Activated B cell treated with CpG ODN at 0.5 μM for 24 hours (primary cell): ENCODE data around the gene THOC7. TPM values are rescaled to one million over a fixed set of nuclear protein-coding genes. Genes with fewer than 3 reads are reported as not detected.

Experiments used
- ATAC-seq: fragments of 200-7000 bp; cut with Tn5 transposase; one replicate; pipeline ENCODE4 v1.10.0; 2021; ENCODE audit warnings: low read depth, mild to moderate bottlenecking, moderate library complexity
- CTCF ChIA-PET: fragments of 350-600 bp; sonication (Branson Sonifier 250); formaldehyde crosslinking; loops from one replicate; lab custom pipeline; 2021; ENCODE audit warnings: antibody characterized with exemption; lab: Charles Lee
- POLR2A ChIA-PET: fragments of 350-600 bp; sonication (Branson Sonifier 250); formaldehyde crosslinking; loops from one replicate; lab custom pipeline; 2021; ENCODE audit warnings: antibody characterized with exemption; lab: Charles Lee
- DNase-seq: peaks from one replicate; pipeline ENCODE4 v3.0.0; 2022
- H3K27ac Mint-ChIP-seq: one replicate; pipeline ENCODE4 v1.8.0; 2020; ENCODE audit warnings: mixed read lengths
- H3K27me3 Mint-ChIP-seq: one replicate; pipeline ENCODE4 v1.8.0; 2021; ENCODE audit warnings: mixed read lengths
- H3K36me3 Mint-ChIP-seq: one replicate; pipeline ENCODE4 v1.8.0; 2021; ENCODE audit warnings: low read depth, mixed read lengths
- H3K4me1 Mint-ChIP-seq: one replicate; pipeline ENCODE4 v1.8.0; 2021; ENCODE audit warnings: mixed read lengths
- H3K4me3 Mint-ChIP-seq: one replicate; pipeline ENCODE4 v1.8.0; 2020; ENCODE audit warnings: mild to moderate bottlenecking, mixed read lengths
- H3K9me3 Mint-ChIP-seq: one replicate; pipeline ENCODE4 v1.8.0; 2020; ENCODE audit warnings: mixed read lengths
- intact Hi-C: fragments of 100-400 bp; cut with micrococcal nuclease; formaldehyde crosslinking; loops from one replicate; pipeline ENCODE4 v1.15.1; 2024
- total RNA-seq: library from RNA; stranded (reverse); gene quantifications from 2 replicates; pipeline ENCODE4 v1.2.3, GENCODE V29; 2022
- TF ChIP-seq, protein P1 (sequence below): fragments of 200-600 bp; IDR thresholded peaks from one replicate; pipeline ENCODE4 v1.8.0; 2022; ENCODE audit warnings: antibody characterized with exemption, mild to moderate bottlenecking

THOC7 gene
- total RNA-seq: 50.2 and 53.8 TPM in 2 replicates

GRCh38 chr3:63863150-63864007, at the start of gene THOC7, which contains the start of gene ATXN7:
TSS of gene THOC7 (minus strand) at chr3:63863805. CDS start at chr3:63863790, 15 bp downstream.
TSS of gene ATXN7 (plus strand) at chr3:63863867. CDS start at chr3:63912599, 48,732 bp downstream.
- ATAC-seq: peak; percentile 80
- TF ChIP-seq, protein P1, sequence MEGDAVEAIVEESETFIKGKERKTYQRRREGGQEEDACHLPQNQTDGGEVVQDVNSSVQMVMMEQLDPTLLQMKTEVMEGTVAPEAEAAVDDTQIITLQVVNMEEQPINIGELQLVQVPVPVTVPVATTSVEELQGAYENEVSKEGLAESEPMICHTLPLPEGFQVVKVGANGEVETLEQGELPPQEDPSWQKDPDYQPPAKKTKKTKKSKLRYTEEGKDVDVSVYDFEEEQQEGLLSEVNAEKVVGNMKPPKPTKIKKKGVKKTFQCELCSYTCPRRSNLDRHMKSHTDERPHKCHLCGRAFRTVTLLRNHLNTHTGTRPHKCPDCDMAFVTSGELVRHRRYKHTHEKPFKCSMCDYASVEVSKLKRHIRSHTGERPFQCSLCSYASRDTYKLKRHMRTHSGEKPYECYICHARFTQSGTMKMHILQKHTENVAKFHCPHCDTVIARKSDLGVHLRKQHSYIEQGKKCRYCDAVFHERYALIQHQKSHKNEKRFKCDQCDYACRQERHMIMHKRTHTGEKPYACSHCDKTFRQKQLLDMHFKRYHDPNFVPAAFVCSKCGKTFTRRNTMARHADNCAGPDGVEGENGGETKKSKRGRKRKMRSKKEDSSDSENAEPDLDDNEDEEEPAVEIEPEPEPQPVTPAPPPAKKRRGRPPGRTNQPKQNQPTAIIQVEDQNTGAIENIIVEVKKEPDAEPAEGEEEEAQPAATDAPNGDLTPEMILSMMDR: no peak
- H3K4me1 Mint-ChIP-seq: peaks cover 50% of the 10 kb centered on the region
- CTCF ChIA-PET: no interaction called here
- H3K27ac Mint-ChIP-seq: peak within 1 kb of the TSS; percentile 94
- H3K27me3 Mint-ChIP-seq: no peaks in the 10 kb centered on the region
- peak within 1 kb of the TSS; percentile 96 for H3K4me3 Mint-ChIP-seq
- POLR2A ChIA-PET: interaction anchor here (0.6 to 1.3 kb wide), 5 partner anchors 33 to 160 kb away, joined by 3 to 4 read pairs (median 4); partner anchors contain the start of gene PSMD6
- peak; percentile 77 for DNase-seq
- intact Hi-C loops: loop anchor here (1.0 kb wide), 3 partner anchors 49 to 160 kb away; partner anchors contain the start of genes PSMD6 and SCAANT1
- H3K36me3 Mint-ChIP-seq: peaks cover 23% of the 10 kb centered on the region
- no peaks in the 10 kb centered on the region for H3K9me3 Mint-ChIP-seq

DNA sequence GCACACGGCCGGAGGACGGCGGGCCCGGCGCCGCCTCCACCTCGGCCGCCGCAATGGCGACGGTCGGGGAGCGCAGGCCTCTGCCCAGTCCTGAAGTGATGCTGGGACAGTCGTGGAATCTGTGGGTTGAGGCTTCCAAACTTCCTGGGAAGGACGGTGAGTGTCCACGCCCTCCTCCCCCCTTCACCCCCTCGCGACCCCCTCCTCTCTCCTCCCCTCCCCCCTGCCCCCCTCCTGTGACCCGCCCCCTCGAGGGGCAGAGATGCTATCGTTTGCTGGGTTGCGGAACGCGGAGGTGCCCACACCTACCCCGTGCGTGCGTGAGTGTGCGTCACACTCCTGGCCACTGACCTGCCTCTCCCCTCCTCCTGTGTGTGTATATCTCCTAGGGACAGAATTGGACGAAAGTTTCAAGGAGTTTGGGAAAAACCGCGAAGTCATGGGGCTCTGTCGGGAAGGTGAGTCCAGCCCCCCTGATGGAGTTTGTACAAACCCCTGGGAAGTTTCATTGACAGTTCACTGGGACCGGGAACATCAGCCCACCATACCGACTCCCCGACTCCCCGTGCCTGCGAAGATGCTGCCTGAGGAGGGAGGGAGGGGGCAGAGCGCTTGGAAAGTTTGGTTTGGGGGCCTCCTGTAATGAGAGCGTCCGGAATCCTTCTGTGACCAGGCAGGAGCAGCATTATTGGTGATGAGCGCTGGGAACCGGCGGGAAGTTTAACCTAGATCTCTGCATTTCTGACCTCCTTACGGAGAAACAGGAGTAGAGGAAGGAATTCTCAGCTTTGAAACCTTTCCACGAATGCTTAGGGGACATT, 49.4 kb upstream of the THOC7 start:
- no peaks in the 10 kb centered on the region for H3K27me3 Mint-ChIP-seq
- CTCF ChIA-PET: no interaction called here
- TF ChIP-seq, protein P1: no peak
- H3K27ac Mint-ChIP-seq: peak overlapping the region; percentile 88
- POLR2A ChIA-PET: interaction anchor here (0.5 to 1.4 kb wide), 4 partner anchors 9 to 241 kb away, joined by 3 to 5 read pairs (median 4); no protein-coding TSS in a partner anchor
- no peaks in the 10 kb centered on the region for H3K9me3 Mint-ChIP-seq
- peak overlapping the region; percentile 89 for H3K4me3 Mint-ChIP-seq
- H3K36me3 Mint-ChIP-seq: peaks cover 37% of the 10 kb centered on the region
- intact Hi-C loops: loop anchor here (1.0 to 2.0 kb wide), 6 partner anchors 9 to 110 kb away; partner anchors contain the start of gene PSMD6
- H3K4me1 Mint-ChIP-seq: peaks cover 53% of the 10 kb centered on the region
- ATAC-seq (peak; percentile 44), DNase-seq (peak; percentile 37)

GRCh38 chr3:63911873-63912767, 48.5 kb upstream of the THOC7 start, which contains the start of gene SCAANT1:
TSS of gene SCAANT1 (minus strand) at chr3:63912383.
- Mint-ChIP-seq H3K4me3 (peak within 1 kb of the TSS; percentile 89), H3K27me3 (no peaks in the 10 kb centered on the region), H3K9me3 (no peaks in the 10 kb centered on the region), H3K36me3 (peaks cover 28% of the 10 kb centered on the region), H3K4me1 (peaks cover 47% of the 10 kb centered on the region), H3K27ac (peak within 1 kb of the TSS; percentile 92)
- DNase-seq: peak; percentile 79
- intact Hi-C loops: loop anchor here (1.0 to 2.0 kb wide), 6 partner anchors 10 to 111 kb away; partner anchors contain the start of gene PSMD6
- ChIA-PET CTCF (interaction anchor here (0.7 to 1.4 kb wide), 2 partner anchors 22 to 93 kb away, joined by 3 to 4 read pairs; partner anchors contain the start of gene C3orf49), POLR2A (interaction anchor here (0.5 to 1.6 kb wide), 8 partner anchors 10 to 240 kb away, joined by 3 to 8 read pairs (median 4); no protein-coding TSS in a partner anchor)
- TF ChIP-seq, protein P1: no peak
- ATAC-seq: peak; percentile 74

DNA sequence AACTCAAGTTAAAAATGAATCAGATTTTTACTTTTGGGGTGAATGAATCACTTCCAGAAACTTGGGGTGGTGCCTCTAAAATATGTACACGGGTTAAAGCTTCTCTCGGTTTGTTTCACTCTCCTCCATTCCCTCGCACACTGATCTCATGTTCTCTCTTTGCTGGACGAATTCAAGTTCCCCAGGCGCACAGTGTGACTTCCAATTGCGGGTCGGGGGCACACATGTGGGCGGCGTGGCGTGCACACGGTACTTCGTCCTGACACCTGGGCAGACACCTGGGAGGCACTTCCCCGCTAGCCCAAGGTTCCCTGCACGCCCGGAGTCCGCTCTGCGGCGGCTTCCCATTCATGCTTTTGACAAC, 47.9 kb upstream of the THOC7 start:
- no peaks in the 10 kb centered on the region for H3K27me3 Mint-ChIP-seq
- TF ChIP-seq, protein P1: no peak
- H3K27ac Mint-ChIP-seq: peak overlapping the region; percentile 92
- DNase-seq (no peak), ATAC-seq (no peak)
- H3K9me3 Mint-ChIP-seq: no peaks in the 10 kb centered on the region
- peak overlapping the region; percentile 86 for H3K4me3 Mint-ChIP-seq
- intact Hi-C loops: no loop called here
- ChIA-PET POLR2A (interaction anchor here (0.8 to 1.6 kb wide), 5 partner anchors 16 to 54 kb away, joined by 3 to 8 read pairs (median 5); no protein-coding TSS in a partner anchor), CTCF (interaction anchor here (0.7 to 1.4 kb wide), 2 partner anchors 22 to 92 kb away, joined by 3 to 4 read pairs; partner anchors contain the start of gene C3orf49)
- peaks cover 23% of the 10 kb centered on the region for H3K36me3 Mint-ChIP-seq
- peaks cover 45% of the 10 kb centered on the region for H3K4me1 Mint-ChIP-seq
